LNCAP (cell line): ENCODE data around the gene FAM204A.

ENCODE experiments used
- CTCF ChIP-seq: fragments of 450-650 bp; IDR thresholded peaks from 2 replicates; pipeline ENCODE4 v1.5.1; 2017; ENCODE audit warnings: mild to moderate bottlenecking

Gene FAM204A

DNA sequence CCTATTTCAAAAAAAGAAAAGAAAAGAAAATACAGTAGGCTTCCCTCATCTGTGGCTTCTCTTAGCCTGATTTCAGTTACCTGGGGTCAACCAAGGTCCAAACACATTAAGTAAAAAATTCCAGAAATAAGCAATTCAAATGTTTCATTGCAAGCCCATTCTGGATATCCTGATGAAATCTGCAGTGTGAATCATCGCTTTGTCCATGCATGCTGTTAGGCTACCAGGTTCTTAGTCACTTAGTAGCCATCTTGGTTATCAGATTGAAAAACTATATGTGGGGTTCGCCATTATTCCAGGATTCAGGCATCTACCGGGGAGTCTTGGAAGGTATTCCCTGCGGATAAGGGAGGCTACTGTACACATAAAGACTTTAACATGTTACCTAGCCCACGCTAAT lies 991 bp upstream of the FAM204A start:
- TF ChIP-seq CTCF = no peak

GRCh38 chr10:118342638-118343020 lies 505 bp upstream of the FAM204A start:
- no peak for TF ChIP-seq CTCF

GRCh38 chr10:118340486-118340885 lies 1.6 kb downstream of the FAM204A start:
- TF ChIP-seq CTCF = no peak

- TF ChIP-seq CTCF = no peak
These were observed 3.0 kb downstream of the FAM204A start for GRCh38 chr10:118339111-118339510.

- no peak for TF ChIP-seq CTCF
These were observed 4.8 kb downstream of the FAM204A start for GRCh38 chr10:118337356-118337755.

- no peak for TF ChIP-seq CTCF
These were observed 8.3 kb downstream of the FAM204A start for GRCh38 chr10:118333871-118334270.

DNA sequence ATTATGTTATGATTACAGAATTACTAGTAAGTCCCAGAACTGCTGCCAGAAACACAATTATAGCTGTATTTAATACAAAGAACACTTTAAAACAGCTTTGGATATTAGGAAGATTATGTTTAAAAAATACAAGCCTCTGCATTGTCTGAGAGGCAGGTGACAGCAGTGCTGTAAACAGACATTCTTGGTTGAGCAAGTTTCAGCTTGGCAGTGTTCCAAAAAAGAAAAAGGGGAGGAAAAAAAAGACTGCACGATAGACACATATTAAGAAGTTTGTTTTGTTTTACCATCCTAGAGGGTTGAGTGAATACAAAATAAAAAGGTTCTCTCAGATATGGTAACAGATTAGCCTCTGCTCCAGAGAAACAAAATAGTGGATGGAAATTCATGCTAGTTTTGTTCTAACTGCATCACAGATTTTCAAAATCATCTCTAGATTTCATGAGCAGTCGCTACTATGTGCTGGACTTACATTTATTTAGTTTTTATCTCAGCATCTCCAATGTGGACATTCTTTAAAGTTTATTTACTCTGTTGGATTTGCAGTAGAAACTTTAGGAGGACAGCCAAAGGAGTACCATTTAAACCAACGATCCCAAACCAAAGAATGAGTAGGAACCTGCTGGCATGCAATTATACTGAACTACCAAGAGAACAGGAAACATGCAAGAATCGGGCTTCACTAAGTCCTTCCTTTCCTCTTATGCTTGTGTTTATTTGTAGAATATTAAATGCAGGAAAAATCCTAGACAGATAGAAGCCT lies 9.0 kb downstream of the FAM204A start:
- no peak for TF ChIP-seq CTCF

DNA sequence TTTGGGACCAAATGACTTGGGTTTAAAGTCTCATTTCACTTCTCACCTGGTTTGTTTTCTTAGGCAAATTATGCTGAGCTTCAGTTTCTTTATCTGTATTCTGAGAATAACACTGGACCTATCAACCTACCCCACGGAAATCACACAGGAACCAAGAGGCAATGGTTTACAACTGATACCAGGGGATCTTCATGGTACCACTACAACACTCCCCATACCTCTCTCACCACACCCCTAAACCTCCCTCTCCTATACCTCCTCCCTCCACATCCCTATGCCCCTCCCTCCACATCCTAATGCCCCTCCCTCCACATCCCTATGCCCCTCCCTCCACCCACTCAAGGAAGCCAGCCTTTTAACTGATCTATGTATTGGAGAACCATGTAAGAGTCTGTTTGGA lies 9.9 kb downstream of the FAM204A start:
- no peak for TF ChIP-seq CTCF
